Measurements from ENCODE around the gene CACNA1B.
"Not testable (repeated sequence)": the region's sequence is repeated elsewhere in the genome, so short reads cannot be mapped to it uniquely, and the experiment has no call there.

The CACNA1B gene

GRCh38 chr9:138122201-138122600, 244.6 kb downstream of the CACNA1B start:
- no peak for DNase-seq

- DNase-seq: no peak
Measured at GRCh38 chr9:138122676-138123075, 245.1 kb downstream of the CACNA1B start.

GRCh38 chr9:138123086-138123485, 245.5 kb downstream of the CACNA1B start:
- DNase-seq: no peak

GRCh38 chr9:138126090-138126857, 248.7 kb downstream of the CACNA1B start:
- DNase-seq: peak; percentile 45

DNA sequence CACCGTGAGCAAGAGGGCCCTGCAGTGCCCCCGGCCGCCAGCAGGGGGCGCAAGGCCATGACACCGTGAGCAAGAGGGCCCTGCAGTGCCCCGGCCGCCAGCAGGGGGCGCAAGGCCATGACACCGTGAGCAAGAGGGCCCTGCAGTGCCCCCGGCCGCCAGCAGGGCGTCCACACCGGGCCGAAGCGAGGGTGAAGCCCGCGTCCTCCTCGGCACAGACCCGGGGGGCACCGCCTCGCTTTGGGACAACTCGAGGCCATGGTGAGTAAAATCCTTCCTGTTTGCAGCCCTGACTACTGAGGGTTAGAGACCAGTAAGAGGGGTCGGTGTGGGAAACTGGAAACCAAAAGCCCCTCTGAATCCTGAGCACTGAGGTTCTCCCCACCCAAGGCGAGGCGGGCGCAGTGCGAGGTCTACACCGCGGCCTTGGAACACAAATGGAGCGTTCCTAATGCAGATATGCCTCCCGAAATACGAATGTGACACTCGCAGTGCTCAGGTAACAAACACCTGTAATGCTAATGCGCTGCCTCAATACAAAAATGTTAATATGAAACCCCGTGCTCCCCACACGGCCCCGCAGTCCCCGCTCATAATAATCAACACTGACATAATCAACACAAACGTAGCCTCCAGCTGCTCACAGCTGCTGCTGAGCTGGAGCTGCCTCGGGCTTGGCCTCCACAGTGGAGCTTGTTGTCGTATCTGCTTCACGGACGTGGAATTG, 249.4 kb downstream of the CACNA1B start:
- DNase-seq: peak; percentile 13

GRCh38 chr9:138128027-138128426, 250.4 kb downstream of the CACNA1B start:
- not testable (repeated sequence) for DNase-seq

DNA sequence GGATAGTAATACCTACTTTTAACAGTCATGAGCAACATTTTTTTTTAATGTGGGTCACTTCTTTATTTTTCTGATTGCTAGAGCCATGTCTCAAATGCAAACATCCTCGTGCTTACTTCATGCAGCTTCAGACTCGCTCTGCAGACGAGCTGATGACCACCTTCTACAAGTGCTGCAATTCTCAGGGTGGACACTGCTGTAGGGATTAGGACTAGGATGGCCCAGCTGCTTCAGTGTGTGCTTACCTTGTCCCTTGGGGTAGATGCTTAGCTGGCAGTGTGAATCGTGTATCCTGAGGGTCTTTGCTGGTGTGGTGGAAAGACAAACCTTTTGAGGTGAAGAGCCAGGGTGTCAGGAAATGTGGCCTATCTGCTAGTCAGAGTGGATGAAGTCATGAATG, 251.7 kb downstream of the CACNA1B start:
- not testable (repeated sequence) for DNase-seq

GRCh38 chr9:138132946-138133705, 255.5 kb downstream of the CACNA1B start:
- DNase-seq: not testable (repeated sequence)

DNA sequence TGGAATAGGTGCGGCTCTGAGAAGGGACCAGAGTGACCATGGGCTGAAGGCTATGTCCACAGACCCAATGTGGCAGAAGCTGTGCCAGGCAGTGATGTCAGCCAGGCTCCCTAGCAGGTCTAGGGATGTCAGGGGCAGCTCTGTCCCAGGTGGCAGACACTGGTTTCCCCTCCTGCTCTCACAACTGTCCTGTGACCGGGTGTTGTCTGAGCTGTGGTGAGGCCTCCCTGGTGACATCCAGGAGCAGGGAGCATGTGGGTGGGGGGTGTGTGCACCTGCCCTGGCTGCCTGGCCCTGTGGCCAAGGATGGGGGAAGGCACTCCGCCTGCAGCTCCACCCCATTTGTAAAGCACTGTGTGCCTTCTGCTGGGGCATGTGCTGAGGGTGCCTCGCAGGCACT, 257.0 kb downstream of the CACNA1B start:
- not testable (repeated sequence) for DNase-seq

GRCh38 chr9:138139096-138139495, 261.5 kb downstream of the CACNA1B start:
- not testable (repeated sequence) for DNase-seq

GRCh38 chr9:138140980-138141379, 263.4 kb downstream of the CACNA1B start:
- DNase-seq: not testable (repeated sequence)

DNA sequence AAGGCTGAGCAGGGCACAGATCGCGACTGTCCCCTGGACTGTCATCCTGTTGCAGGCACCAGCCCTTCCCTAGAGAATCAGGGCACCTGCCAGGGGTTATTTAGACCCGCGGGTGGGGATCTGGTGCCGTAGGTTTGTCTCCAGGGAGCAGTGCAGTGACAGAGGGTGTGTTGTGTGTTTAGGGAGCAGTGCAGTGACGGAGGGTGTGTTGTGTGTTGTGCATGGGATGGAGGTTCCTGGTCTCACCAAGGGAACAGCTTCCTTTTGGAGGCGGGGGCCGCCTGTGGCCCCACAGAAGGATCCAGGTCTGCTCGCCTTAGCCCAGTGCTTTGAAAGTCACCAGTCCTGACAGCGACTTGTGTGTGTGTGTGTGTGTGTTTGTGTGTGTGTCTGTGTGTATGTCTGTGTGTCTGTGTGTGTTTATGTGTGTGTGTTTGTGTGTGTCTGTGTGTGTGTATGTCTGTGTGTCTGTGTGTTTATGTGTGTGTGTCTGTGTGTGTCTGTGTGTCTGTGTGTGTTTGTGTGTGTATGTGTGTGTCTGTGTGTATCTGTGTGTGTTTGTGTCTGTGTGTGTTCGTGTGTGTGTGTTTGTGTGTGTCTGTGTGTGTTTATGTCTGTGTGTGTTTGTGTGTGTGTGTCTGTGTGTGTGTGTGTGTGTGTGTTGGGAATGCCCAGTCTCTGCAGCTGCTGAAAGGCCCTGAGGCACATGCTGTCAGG, 265.1 kb downstream of the CACNA1B start:
- DNase-seq: not testable (repeated sequence)

GRCh38 chr9:138143491-138143890, 265.9 kb downstream of the CACNA1B start:
- DNase-seq: not testable (repeated sequence)

- DNase-seq: peak; percentile 25
Measured at GRCh38 chr9:138147556-138147955, 270.0 kb downstream of the CACNA1B start.

- peak; percentile 33 for DNase-seq
Measured at GRCh38 chr9:138149672-138150656, 272.4 kb downstream of the CACNA1B start.

DNA sequence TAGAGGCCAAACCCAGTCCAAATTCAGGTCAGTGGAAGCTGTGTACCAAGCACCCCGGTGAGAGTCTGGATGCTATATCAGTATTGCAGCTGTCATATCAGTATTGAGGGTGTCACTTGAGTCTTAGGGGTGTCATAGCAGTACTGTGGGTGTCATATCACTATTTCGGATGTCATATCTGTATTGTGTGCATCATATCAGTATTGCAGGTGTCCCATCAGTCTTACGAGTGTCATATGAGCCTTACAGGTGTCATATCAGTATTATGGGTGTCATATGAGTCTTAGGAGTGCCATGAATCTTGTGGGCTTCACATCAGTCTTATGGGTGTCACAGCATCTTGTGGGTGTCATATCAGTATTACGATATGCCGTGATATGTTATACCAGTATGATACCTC, 278.2 kb downstream of the CACNA1B start:
- not testable (repeated sequence) for DNase-seq

DNA sequence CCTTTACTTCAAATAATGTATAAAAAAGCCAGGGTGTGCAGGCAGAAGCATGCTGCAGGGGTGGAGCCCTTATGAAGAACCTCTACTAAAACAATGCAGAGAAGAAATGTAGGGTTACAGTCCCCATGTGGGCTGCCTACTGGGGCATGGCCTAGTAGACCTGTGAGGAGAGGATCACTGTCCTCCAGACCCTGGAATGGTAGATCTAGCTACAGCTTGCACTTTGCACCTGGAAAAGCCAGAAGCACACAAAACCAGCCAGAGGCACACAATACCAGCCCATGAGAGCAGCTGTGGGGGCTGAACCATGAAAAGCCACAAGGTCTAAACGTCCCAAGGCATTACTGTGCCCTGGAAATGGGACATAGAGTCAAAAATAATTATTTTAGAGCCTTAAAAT, 289.2 kb downstream of the CACNA1B start:
- not testable (repeated sequence) for DNase-seq

Data from CD4-positive, alpha-beta T cell treated with Interleukin-10 for 1 hour (primary cell).